HEK293T (cell line): ENCODE results near the gene CPLX4.

Experiments used
- CTCF ChIA-PET: fragments of 350-600 bp; formaldehyde crosslinking; extraction: SDS; loops from one replicate; lab custom pipeline; 2021; ENCODE audit warnings: antibody characterized with exemption, inconsistent platforms; lab: Yijun Ruan, JAX
- POLR2A ChIA-PET: fragments of 350-600 bp; formaldehyde crosslinking; extraction: SDS; loops from one replicate; lab custom pipeline; 2020; ENCODE audit warnings: antibody characterized with exemption, inconsistent platforms; lab: Yijun Ruan, JAX
- DNase-seq: peaks from one replicate; pipeline ENCODE4 v3.0.0; 2012; ENCODE audit warnings: mixed read lengths; ENCODE audit errors: extremely low spot score
- ARNT ChIP-seq: fragments of 450-650 bp; IDR thresholded peaks from 2 replicates; pipeline ENCODE4 v1.6.1; 2017; ENCODE audit warnings: mild to moderate bottlenecking
- BHLHE40 ChIP-seq: fragments of 450-650 bp; IDR thresholded peaks from 2 replicates; pipeline ENCODE4 v1.6.1; 2016; ENCODE audit warnings: mild to moderate bottlenecking, moderate library complexity, borderline replicate concordance
- CTBP1 ChIP-seq: fragments of 450-650 bp; IDR thresholded peaks from 2 replicates; pipeline ENCODE4 v1.6.1; 2016; ENCODE audit warnings: borderline replicate concordance
- ELF4 ChIP-seq: fragments of 450-650 bp; IDR thresholded peaks from 2 replicates; pipeline ENCODE4 v1.6.1; 2017; ENCODE audit warnings: antibody characterized with exemption
- FOXA1 ChIP-seq: fragments of 450-650 bp; IDR thresholded peaks from 2 replicates; pipeline ENCODE4 v1.6.1; 2016; ENCODE audit warnings: mild to moderate bottlenecking
- FOXK2 ChIP-seq: fragments of 450-650 bp; IDR thresholded peaks from 2 replicates; pipeline ENCODE4 v1.6.1; 2016; ENCODE audit warnings: mild to moderate bottlenecking
- FOXM1 ChIP-seq: fragments of 450-650 bp; IDR thresholded peaks from 2 replicates; pipeline ENCODE4 v1.6.1; 2017; ENCODE audit warnings: mild to moderate bottlenecking, borderline replicate concordance
- HDGF ChIP-seq: fragments of 450-650 bp; IDR thresholded peaks from 2 replicates; pipeline ENCODE4 v1.6.1; 2017; ENCODE audit warnings: antibody characterized with exemption, borderline replicate concordance
- L3MBTL2 ChIP-seq: fragments of 450-650 bp; conservative IDR thresholded peaks from 2 replicates; pipeline ENCODE4 v1.6.1; 2016; ENCODE audit warnings: mild to moderate bottlenecking
- LEF1 ChIP-seq: fragments of 450-650 bp; IDR thresholded peaks from 2 replicates; pipeline ENCODE4 v1.6.1; 2017; ENCODE audit warnings: mild to moderate bottlenecking, borderline replicate concordance
- NFRKB ChIP-seq: fragments of 450-650 bp; IDR thresholded peaks from 2 replicates; pipeline ENCODE4 v1.6.1; 2016; ENCODE audit warnings: mild to moderate bottlenecking, moderate library complexity
- SP1 ChIP-seq: fragments of 450-650 bp; IDR thresholded peaks from 2 replicates; pipeline ENCODE4 v1.6.1; 2017
- SUZ12 ChIP-seq: fragments of 450-650 bp; IDR thresholded peaks from 2 replicates; pipeline ENCODE4 v1.6.1; 2016; ENCODE audit warnings: mild to moderate bottlenecking
- TARDBP ChIP-seq: fragments of 450-650 bp; IDR thresholded peaks from 2 replicates; pipeline ENCODE4 v1.6.1; 2016
- ZNF384 ChIP-seq: fragments of 450-650 bp; IDR thresholded peaks from 2 replicates; pipeline ENCODE4 v1.6.1; 2016
- TF ChIP-seq, protein P1 (sequence below): fragments of 450-650 bp; IDR thresholded peaks from 2 replicates; pipeline ENCODE4 v1.6.1; 2016

Gene CPLX4

DNA sequence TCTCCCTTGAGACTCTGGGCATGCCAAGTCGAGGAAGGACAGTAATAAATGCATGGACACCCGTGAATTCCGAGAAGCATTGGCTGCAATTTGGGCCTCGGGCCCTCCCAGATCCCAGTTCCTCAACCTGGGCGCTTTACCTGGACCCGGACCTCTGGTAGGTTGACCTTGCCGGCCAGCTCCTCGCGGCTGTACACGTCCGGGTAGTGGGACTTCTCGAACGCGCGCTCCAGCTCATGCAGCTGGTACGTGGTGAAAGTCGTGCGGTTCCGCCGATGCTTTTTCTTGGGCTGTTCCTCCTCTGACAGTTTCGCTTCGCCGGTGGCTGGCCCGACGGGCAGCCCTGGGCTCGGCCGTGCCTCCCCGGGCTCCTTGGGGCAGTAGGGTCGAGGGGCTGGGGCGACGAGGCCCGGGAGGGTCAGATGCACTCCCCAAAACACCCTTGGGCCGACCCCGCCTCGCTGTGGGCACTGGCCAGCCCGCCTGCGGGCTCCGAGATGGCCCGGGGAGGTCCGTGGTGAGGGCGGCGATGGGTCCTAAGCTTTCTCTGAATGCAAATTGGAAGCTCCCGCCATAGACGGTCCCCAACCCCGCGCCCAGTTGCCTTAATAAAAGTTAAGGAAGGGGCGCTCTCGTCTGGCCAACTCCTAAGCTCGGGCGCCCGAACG, 46.1 kb downstream of the CPLX4 start:
- no peak for DNase-seq
- no peak for TF ChIP-seq ELF4
- no peak for TF ChIP-seq FOXA1
- TF ChIP-seq, protein P1, sequence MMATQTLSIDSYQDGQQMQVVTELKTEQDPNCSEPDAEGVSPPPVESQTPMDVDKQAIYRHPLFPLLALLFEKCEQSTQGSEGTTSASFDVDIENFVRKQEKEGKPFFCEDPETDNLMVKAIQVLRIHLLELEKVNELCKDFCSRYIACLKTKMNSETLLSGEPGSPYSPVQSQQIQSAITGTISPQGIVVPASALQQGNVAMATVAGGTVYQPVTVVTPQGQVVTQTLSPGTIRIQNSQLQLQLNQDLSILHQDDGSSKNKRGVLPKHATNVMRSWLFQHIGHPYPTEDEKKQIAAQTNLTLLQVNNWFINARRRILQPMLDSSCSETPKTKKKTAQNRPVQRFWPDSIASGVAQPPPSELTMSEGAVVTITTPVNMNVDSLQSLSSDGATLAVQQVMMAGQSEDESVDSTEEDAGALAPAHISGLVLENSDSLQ, result no peak
- no peak for TF ChIP-seq TARDBP
- TF ChIP-seq L3MBTL2, result no peak
- no peak for TF ChIP-seq SUZ12
- TF ChIP-seq ZNF384, result no peak
- TF ChIP-seq FOXM1, result no peak
- no peak for TF ChIP-seq SP1
- TF ChIP-seq BHLHE40, result no peak
- TF ChIP-seq HDGF, result no peak
- TF ChIP-seq NFRKB, result no peak
- no peak for TF ChIP-seq ARNT
- no peak for TF ChIP-seq FOXK2
- TF ChIP-seq CTBP1, result no peak
- no peak for TF ChIP-seq LEF1
- ChIA-PET CTCF (interaction anchor here (0.6 kb wide), 1 partner anchor 313 kb away, joined by 9 read pairs; no protein-coding TSS in a partner anchor), POLR2A (no interaction called here)

DNA sequence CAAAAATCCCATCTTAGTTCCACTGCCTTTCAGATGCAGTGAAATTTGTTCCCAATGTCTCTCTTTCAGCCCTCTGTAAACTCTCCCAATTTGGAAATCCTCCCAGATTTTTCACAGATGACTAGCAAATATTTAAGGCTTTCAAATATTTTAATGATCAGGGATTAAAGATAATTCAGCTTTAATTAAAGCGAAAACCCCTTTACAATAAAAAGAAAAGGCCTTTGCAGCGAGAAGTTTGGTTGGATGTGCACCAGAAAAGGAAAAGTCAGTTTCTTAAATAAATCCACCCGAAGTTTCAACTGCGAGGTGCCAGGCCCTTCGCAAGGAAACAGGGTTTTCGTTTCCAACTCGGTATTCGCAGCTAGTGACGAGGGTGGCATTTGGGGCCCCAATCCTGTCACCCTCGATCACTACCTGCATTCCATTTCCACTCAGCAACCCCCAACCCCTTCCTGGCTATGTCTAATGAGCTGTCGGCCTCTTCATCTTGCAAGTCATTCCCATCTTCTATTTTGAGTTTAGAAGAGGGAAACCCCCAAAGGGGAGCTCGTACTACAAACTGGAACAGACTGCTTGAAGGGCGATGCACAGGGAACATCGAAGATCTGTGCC, 46.7 kb downstream of the CPLX4 start:
- POLR2A ChIA-PET, result no interaction called here
- TF ChIP-seq ZNF384 (no peak), TARDBP (no peak), FOXM1 (no peak), LEF1 (no peak), FOXK2 (no peak), BHLHE40 (no peak), HDGF (no peak), ARNT (no peak), FOXA1 (no peak), L3MBTL2 (no peak), SP1 (no peak), SUZ12 (no peak), CTBP1 (no peak), ELF4 (no peak), NFRKB (no peak)
- TF ChIP-seq, protein P1, result no peak

DNA sequence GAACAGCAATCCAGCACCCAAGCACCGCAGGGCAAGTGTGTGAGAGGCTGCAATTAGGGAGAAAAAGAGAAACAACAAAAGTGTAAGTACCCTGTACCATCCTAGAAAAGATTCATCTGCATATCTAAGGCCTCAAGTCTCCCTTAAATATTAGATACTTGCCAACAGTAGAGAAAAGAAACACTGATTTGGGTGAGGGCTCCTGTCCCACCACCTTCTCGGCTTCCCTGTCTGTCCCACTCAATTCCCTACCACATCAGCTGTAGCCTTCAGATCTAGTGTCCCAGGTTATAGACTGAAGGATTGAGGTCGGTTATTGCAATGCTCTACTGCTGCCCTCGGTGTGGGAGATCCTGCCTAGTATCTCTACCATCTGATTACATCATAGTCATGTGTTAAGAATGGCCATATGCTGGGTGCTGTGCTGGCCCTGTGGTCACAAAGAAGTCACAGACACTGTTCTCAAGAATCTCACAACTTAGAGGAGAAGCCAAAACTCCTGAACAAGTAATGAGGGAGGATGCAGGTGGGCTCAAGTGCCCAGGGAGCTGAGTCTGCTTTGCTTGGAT, 47.7 kb downstream of the CPLX4 start:
- DNase-seq, result no peak
- TF ChIP-seq NFRKB (no peak), LEF1 (no peak), FOXM1 (no peak), ZNF384 (no peak), FOXA1 (no peak), FOXK2 (no peak)
- CTCF ChIA-PET, result interaction anchor here (1.4 to 1.6 kb wide), 2 partner anchors 8 to 22 kb away, joined by 3 to 4 read pairs; no protein-coding TSS in a partner anchor
- POLR2A ChIA-PET, result interaction anchor here (0.6 to 2.8 kb wide), 2 partner anchors 9 to 182 kb away, joined by 3 to 10 read pairs; no protein-coding TSS in a partner anchor

More for the DNA sequence above, 46.7 kb downstream of the CPLX4 start:
- CTCF ChIA-PET, result interaction anchor here (0.6 to 1.4 kb wide), 2 partner anchors 23 to 312 kb away, joined by 4 to 9 read pairs; no protein-coding TSS in a partner anchor
- DNase-seq, result no peak

DNA sequence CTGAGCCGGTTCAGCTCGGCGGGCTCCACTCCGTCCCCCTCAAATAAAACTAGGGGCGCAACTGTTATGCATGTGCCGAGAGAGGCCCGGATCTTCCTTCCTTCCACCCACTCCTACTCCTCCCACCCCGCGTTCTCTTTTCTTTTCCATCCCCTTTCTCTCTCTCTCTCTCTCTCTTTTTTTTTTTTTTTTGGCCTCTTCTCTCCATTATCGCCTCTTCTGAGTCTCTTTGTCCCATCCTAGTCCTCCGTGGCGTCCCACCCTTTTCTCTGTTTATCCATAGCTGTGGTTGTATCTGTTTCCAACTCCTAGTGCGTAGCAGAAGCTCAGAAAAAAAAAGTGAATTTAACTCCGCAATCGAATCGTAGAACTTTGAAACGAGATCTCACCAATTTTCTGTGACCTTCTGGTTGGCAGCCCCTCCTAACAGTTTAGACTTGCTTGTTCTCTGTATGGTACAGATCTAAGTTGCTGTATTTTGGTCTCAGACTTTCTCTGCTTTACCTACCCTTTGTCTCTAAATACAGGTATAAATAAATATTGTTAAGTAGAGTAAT, 48.8 kb downstream of the CPLX4 start:
- ChIA-PET POLR2A (interaction anchor here (2.8 kb wide), 1 partner anchor 10 kb away, joined by 10 read pairs; no protein-coding TSS in a partner anchor), CTCF (interaction anchor here (1.6 kb wide), 1 partner anchor 9 kb away, joined by 3 read pairs; no protein-coding TSS in a partner anchor)
- TF ChIP-seq, protein P1, result no peak
- TF ChIP-seq FOXK2 (no peak), BHLHE40 (no peak), HDGF (no peak), LEF1 (no peak), FOXM1 (no peak), ARNT (no peak), ELF4 (no peak), NFRKB (no peak), SUZ12 (no peak), TARDBP (no peak), L3MBTL2 (no peak)
- DNase-seq, result no peak

DNA sequence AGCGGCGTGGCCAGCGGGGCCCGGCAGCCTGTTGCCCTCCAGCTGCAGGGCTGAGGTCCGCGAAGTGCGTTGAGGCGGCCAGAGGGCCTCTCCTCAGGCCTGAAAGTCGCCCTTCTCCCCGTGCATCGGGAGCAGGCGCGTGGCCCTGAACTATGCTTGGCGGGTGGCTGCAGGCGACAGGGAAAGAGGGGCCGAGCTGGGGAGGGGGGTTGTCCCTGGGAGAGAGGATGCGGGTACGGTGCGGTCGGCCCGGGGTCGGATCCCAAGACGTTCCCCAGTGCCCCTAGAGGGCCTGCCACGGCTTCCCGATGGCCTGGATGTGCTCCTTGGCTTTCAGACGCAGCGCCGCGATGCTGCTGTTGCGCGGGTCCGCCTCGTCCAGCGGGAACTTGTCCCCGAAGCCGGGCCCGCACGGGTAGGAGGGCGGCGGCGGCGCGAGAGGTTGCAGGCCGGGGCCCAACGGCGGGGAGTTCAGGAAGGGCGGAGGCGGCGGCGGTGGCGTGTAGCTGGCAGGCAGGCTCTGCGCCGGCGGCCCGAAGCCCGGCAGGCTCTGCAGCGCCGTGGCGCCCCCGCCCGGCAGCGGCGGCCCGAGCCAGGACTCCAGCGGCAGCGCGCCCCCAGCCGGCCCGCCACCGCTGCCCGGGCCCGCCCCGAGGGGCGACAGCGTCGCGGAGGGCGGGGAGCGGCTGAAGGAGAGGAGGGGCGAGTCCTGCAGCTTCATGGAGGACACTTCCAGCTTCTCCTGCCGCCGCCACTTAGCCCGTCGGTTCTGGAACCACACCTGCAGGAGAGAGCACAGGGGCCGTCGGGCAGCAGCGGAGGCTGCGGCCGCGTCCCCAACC, 49.5 kb downstream of the CPLX4 start:
- CTCF ChIA-PET, result interaction anchor here (1.6 kb wide), 1 partner anchor 10 kb away, joined by 3 read pairs; no protein-coding TSS in a partner anchor
- DNase-seq, result peak; percentile 55
- TF ChIP-seq FOXA1 (no peak), LEF1 (no peak), BHLHE40 (no peak), FOXM1 (no peak), NFRKB (no peak), ELF4 (no peak)
- POLR2A ChIA-PET, result interaction anchor here (2.8 kb wide), 1 partner anchor 11 kb away, joined by 10 read pairs; no protein-coding TSS in a partner anchor
